T follicular helper cell (primary cell): Measurements from ENCODE around the gene PHLDB3.
"Not testable (repeated sequence)": the region's sequence is repeated elsewhere in the genome, so short reads cannot be mapped to it uniquely, and the experiment has no call there.

Experiments
- DNase-seq: peaks from one replicate; pipeline ENCODE4 v3.0.0-alpha.2; 2020; ENCODE audit warnings: low read depth

The PHLDB3 gene

GRCh38 chr19:43527860-43528622, 23.5 kb upstream of the PHLDB3 start:
- no peak for DNase-seq

- peak; percentile 49 for DNase-seq
Observed at GRCh38 chr19:43526884-43527859, 22.6 kb upstream of the PHLDB3 start, which contains the start of gene ETHE1. Gene ETHE1, minus strand, starts transcription at chr19:43527201. Its CDS starts 24 bp downstream, at chr19:43527177.

GRCh38 chr19:43525836-43526771, 21.6 kb upstream of the PHLDB3 start:
- no peak for DNase-seq

- DNase-seq = no peak
Observed at GRCh38 chr19:43524922-43525835, 20.6 kb upstream of the PHLDB3 start.

- not testable (repeated sequence) for DNase-seq
Observed at GRCh38 chr19:43523696-43524095, 19.1 kb upstream of the PHLDB3 start.

GRCh38 chr19:43522929-43523328, 18.4 kb upstream of the PHLDB3 start:
- no peak for DNase-seq

GRCh38 chr19:43519436-43520088, 15.0 kb upstream of the PHLDB3 start:
- DNase-seq = peak; percentile 74

- DNase-seq = no peak
Observed at GRCh38 chr19:43518051-43518450, 13.5 kb upstream of the PHLDB3 start.

- not testable (repeated sequence) for DNase-seq
Observed at GRCh38 chr19:43512399-43512798, 7.9 kb upstream of the PHLDB3 start.

GRCh38 chr19:43511324-43511723, 6.8 kb upstream of the PHLDB3 start:
- no peak for DNase-seq

GRCh38 chr19:43510713-43511112, 6.2 kb upstream of the PHLDB3 start:
- DNase-seq = no peak

GRCh38 chr19:43507880-43508279, 3.3 kb upstream of the PHLDB3 start:
- no peak for DNase-seq

- DNase-seq = no peak
Observed at GRCh38 chr19:43506629-43507028, 2.1 kb upstream of the PHLDB3 start.

GRCh38 chr19:43505941-43506340, 1.4 kb upstream of the PHLDB3 start:
- DNase-seq = no peak

GRCh38 chr19:43505186-43505456, 575 bp upstream of the PHLDB3 start:
- no peak for DNase-seq

GRCh38 chr19:43503501-43504425, 783 bp downstream of the PHLDB3 start:
- DNase-seq = peak; percentile 100

GRCh38 chr19:43502419-43502976, 2.0 kb downstream of the PHLDB3 start:
- DNase-seq = no peak

GRCh38 chr19:43501661-43502418, 2.7 kb downstream of the PHLDB3 start:
- no peak for DNase-seq
